HCT116 (cell line): ENCODE results near the gene CD160.
"Not testable (repeated sequence)": the region's sequence is repeated elsewhere in the genome, so short reads cannot be mapped to it uniquely, and the experiment has no call there.

Experiments
- ATF3 ChIP-seq: IDR thresholded peaks from 2 replicates; pipeline ENCODE4 v1.6.1; 2012
- CBX3 ChIP-seq: IDR thresholded peaks from 2 replicates; pipeline ENCODE4 v1.6.1; 2012; ENCODE audit warnings: low read depth
- CEBPB ChIP-seq: IDR thresholded peaks from 2 replicates; pipeline ENCODE4 v1.6.1; 2012; ENCODE audit warnings: low read depth
- EZH2 ChIP-seq: fragments of 200-600 bp; sonication (generic); IDR thresholded peaks from 2 replicates; pipeline ENCODE4 v1.6.1; 2017; ENCODE audit warnings: antibody characterized with exemption, mixed run types
- POLR2A ChIP-seq: IDR thresholded peaks from 2 replicates; pipeline ENCODE4 v1.7.0; 2011; ENCODE audit warnings: borderline replicate concordance; ENCODE audit not compliant: insufficient read depth, insufficient read length; ENCODE audit errors: extremely low read depth
- POLR2AphosphoS5 ChIP-seq: IDR thresholded peaks from 2 replicates; pipeline ENCODE4 v1.6.1; 2011; ENCODE audit warnings: mild to moderate bottlenecking, low read depth, low read length, moderate library complexity
- RAD21 ChIP-seq: IDR thresholded peaks from 2 replicates; pipeline ENCODE4 v1.6.1; 2012; ENCODE audit warnings: low read depth, mild to moderate bottlenecking
- ZNF274 ChIP-seq: fragments of 200-500 bp; sonication (Bioruptor generic); IDR thresholded peaks from 2 replicates; pipeline ENCODE4 v1.6.1; 2014; ENCODE audit warnings: mild to moderate bottlenecking, low read depth, low read length, inconsistent platforms
- TF ChIP-seq, protein P1 (sequence below), 3 experiments: fragments of 200-600 bp in 1 of 3; sonication (generic) in 1 of 3; IDR thresholded peaks in 2 of 3; conservative IDR thresholded peaks in 1 of 3; 2 replicates each; pipeline ENCODE4 v1.5.1; 2012 to 2017; ENCODE audit warnings: low read depth in 2 of 3, low read length in 2 of 3, antibody characterized with exemption in 1 of 3, borderline replicate concordance in 1 of 3, control low read depth in 1 of 3, mild to moderate bottlenecking in 1 of 3, mixed read lengths in 1 of 3, mixed run types in 1 of 3, moderate library complexity in 1 of 3; ENCODE audit not compliant: insufficient read depth in 1 of 3
- TF ChIP-seq, protein P2 (sequence below): IDR thresholded peaks from 2 replicates; pipeline ENCODE4 v1.6.1; 2012; ENCODE audit warnings: low read depth

GRCh38 chr1:145768004-145768403 lies 48.7 kb downstream of the CD160 start:
- TF ChIP-seq, protein P1, sequence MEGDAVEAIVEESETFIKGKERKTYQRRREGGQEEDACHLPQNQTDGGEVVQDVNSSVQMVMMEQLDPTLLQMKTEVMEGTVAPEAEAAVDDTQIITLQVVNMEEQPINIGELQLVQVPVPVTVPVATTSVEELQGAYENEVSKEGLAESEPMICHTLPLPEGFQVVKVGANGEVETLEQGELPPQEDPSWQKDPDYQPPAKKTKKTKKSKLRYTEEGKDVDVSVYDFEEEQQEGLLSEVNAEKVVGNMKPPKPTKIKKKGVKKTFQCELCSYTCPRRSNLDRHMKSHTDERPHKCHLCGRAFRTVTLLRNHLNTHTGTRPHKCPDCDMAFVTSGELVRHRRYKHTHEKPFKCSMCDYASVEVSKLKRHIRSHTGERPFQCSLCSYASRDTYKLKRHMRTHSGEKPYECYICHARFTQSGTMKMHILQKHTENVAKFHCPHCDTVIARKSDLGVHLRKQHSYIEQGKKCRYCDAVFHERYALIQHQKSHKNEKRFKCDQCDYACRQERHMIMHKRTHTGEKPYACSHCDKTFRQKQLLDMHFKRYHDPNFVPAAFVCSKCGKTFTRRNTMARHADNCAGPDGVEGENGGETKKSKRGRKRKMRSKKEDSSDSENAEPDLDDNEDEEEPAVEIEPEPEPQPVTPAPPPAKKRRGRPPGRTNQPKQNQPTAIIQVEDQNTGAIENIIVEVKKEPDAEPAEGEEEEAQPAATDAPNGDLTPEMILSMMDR (IDR thresholded peaks at IDR 0.05 in 2 of 3, conservative IDR thresholded peaks at IDR 0.05 in 1 of 3; ENCODE audit: borderline replicate concordance in 1 of 3, insufficient read depth in 1 of 3, low read depth in 2 of 3, low read length in 2 of 3): not testable (repeated sequence)
- not testable (repeated sequence) for TF ChIP-seq POLR2A, RAD21, CEBPB, ZNF274, ATF3, EZH2, POLR2AphosphoS5, CBX3
- TF ChIP-seq, protein P2, sequence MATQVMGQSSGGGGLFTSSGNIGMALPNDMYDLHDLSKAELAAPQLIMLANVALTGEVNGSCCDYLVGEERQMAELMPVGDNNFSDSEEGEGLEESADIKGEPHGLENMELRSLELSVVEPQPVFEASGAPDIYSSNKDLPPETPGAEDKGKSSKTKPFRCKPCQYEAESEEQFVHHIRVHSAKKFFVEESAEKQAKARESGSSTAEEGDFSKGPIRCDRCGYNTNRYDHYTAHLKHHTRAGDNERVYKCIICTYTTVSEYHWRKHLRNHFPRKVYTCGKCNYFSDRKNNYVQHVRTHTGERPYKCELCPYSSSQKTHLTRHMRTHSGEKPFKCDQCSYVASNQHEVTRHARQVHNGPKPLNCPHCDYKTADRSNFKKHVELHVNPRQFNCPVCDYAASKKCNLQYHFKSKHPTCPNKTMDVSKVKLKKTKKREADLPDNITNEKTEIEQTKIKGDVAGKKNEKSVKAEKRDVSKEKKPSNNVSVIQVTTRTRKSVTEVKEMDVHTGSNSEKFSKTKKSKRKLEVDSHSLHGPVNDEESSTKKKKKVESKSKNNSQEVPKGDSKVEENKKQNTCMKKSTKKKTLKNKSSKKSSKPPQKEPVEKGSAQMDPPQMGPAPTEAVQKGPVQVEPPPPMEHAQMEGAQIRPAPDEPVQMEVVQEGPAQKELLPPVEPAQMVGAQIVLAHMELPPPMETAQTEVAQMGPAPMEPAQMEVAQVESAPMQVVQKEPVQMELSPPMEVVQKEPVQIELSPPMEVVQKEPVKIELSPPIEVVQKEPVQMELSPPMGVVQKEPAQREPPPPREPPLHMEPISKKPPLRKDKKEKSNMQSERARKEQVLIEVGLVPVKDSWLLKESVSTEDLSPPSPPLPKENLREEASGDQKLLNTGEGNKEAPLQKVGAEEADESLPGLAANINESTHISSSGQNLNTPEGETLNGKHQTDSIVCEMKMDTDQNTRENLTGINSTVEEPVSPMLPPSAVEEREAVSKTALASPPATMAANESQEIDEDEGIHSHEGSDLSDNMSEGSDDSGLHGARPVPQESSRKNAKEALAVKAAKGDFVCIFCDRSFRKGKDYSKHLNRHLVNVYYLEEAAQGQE: not testable (repeated sequence)
